ENCODE results near the gene CFAP100. TPM values are rescaled to one million over a fixed set of nuclear protein-coding genes. Genes with fewer than 3 reads are reported as not detected.

CFAP100 gene
- total RNA-seq, 1 donor from 2014 or later, result not detected

DNA sequence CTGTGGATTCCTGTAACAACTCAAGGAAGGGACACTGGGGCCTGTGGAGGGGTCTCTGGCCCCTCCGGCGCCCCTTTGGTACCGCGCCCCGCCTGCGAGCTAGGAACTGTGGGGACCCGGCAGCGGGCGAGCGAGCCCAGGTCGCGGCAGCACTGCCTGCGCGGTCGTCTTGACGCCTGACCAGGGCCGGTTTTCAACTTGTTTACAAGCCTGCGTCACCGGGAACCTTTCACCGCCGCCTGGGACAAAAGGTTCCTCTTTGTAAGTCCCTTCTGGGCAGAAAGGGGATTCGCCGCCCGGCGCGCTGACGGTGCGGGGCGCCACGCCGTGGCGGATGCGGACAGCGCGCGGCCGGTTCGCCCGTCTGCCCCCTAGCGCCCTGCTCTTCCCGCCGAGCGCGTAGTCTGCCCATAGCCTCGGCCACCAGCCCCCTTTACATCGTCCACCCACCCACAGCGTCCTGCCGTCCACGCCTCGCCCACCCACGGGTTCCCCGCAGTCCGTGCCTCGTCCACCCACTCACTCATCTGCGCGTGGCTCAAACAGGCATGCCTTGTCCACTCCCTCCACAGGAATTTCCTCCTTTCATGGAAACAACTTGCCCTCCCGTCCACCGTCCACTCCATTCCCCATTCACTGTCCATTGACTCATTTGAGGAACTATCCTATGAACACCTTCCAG lies 5.5 kb upstream of the CFAP100 start:
- DNase-seq (ENCODE audit: low spot score in 2 of 2, unreplicated experiment in 2 of 2), result peak; percentile 58 to 80
- TF ChIP-seq, protein P1, sequence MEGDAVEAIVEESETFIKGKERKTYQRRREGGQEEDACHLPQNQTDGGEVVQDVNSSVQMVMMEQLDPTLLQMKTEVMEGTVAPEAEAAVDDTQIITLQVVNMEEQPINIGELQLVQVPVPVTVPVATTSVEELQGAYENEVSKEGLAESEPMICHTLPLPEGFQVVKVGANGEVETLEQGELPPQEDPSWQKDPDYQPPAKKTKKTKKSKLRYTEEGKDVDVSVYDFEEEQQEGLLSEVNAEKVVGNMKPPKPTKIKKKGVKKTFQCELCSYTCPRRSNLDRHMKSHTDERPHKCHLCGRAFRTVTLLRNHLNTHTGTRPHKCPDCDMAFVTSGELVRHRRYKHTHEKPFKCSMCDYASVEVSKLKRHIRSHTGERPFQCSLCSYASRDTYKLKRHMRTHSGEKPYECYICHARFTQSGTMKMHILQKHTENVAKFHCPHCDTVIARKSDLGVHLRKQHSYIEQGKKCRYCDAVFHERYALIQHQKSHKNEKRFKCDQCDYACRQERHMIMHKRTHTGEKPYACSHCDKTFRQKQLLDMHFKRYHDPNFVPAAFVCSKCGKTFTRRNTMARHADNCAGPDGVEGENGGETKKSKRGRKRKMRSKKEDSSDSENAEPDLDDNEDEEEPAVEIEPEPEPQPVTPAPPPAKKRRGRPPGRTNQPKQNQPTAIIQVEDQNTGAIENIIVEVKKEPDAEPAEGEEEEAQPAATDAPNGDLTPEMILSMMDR (IDR thresholded peaks at IDR 0.05; ENCODE audit: unreplicated experiment), result peak; percentile 69
- Mint-ChIP-seq H3K4me1 (peaks cover 3% of the 10 kb centered on the region), H3K9me3 (peaks cover under 1% of the 10 kb centered on the region), H3K27me3 (ENCODE audit: low read depth) (peaks cover 45% of the 10 kb centered on the region), H3K27ac (no peak overlapping the region), H3K36me3 (no peaks in the 10 kb centered on the region), H3K4me3 (peak overlapping the region; percentile 55)

DNA sequence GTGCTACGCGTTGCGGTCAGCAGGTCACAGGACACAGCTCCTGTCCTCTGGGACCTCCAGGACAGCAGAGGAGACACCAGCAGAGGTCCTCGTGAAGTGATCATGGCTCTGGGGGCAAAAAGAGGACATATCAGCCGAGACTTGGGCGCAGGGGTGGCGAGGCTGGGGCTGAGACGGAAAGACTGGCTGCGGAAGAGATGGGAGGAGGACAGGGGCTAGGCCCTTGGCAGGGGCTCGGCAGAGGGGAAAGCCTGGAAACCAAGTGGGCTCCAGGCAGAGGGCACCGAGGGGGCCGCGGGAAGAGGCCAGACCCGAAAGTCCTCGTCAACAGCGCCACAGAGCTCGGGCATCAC lies 4.9 kb upstream of the CFAP100 start:
- no peaks in the 10 kb centered on the region for H3K9me3 Mint-ChIP-seq
- DNase-seq (ENCODE audit: low spot score in 2 of 2, unreplicated experiment in 2 of 2), result no peak
- no peaks in the 10 kb centered on the region for H3K36me3 Mint-ChIP-seq
- TF ChIP-seq, protein P1 (IDR thresholded peaks at IDR 0.05; ENCODE audit: unreplicated experiment), result no peak
- peak overlapping the region; percentile 30 for H3K4me3 Mint-ChIP-seq
- peaks cover 48% of the 10 kb centered on the region for H3K27me3 Mint-ChIP-seq (ENCODE audit: low read depth)
- H3K4me1 Mint-ChIP-seq, result peaks cover 3% of the 10 kb centered on the region
- no peak overlapping the region for H3K27ac Mint-ChIP-seq

DNA sequence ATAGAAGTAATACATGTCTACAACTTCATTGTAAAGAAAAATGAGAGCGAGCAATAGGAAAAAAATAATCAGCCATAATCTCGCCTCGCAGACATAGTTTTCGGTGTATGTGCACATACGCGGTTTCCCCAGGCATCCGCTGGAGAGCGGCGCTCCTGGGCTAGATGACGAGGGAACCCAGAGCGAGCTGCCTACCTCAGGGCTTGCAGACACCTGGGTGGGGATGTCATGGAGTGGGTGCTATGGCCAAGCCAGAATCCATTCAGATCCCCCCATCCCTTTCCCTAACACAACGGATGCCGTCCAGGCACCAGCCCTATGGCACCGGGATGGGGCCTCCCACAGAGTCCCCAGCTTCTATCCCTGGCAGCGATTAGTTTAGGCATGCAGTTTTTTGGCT lies 4.5 kb upstream of the CFAP100 start:
- TF ChIP-seq, protein P1 (IDR thresholded peaks at IDR 0.05; ENCODE audit: unreplicated experiment), result no peak
- H3K9me3 Mint-ChIP-seq, result no peaks in the 10 kb centered on the region
- no peak overlapping the region for H3K27ac Mint-ChIP-seq
- H3K36me3 Mint-ChIP-seq, result no peaks in the 10 kb centered on the region
- H3K4me1 Mint-ChIP-seq, result peaks cover 3% of the 10 kb centered on the region
- H3K4me3 Mint-ChIP-seq, result no peak overlapping the region
- peak in 1 of 2 experiments; percentile 33 for DNase-seq (ENCODE audit: low spot score in 2 of 2, unreplicated experiment in 2 of 2)
- H3K27me3 Mint-ChIP-seq (ENCODE audit: low read depth), result peaks cover 51% of the 10 kb centered on the region

DNA sequence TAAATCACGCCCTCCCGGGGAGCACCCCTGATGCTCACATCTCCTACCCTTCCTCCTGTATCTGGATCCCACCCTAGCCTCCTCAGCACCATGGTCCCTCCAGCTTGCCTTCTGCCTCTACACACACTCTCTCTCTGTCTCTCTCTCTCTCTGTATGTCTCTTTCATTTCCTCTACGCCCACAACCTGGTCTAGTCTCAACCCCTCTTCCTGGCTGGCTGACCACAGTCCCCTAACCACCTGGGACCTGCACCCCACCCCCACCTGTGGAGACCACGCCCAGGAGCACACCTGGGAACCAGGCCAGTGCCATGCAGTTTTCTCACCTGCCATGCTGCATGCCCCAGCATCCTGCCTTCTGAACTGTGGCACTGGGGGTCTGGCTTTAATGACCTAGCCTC lies 4.0 kb upstream of the CFAP100 start:
- TF ChIP-seq, protein P1 (IDR thresholded peaks at IDR 0.05; ENCODE audit: unreplicated experiment), result no peak
- no peak overlapping the region for H3K27ac Mint-ChIP-seq
- no peaks in the 10 kb centered on the region for H3K36me3 Mint-ChIP-seq
- DNase-seq (ENCODE audit: low spot score in 2 of 2, unreplicated experiment in 2 of 2), result peak in 1 of 2 experiments; percentile 24
- H3K9me3 Mint-ChIP-seq, result no peaks in the 10 kb centered on the region
- peaks cover 57% of the 10 kb centered on the region for H3K27me3 Mint-ChIP-seq (ENCODE audit: low read depth)
- peaks cover 3% of the 10 kb centered on the region for H3K4me1 Mint-ChIP-seq
- no peak overlapping the region for H3K4me3 Mint-ChIP-seq

DNA sequence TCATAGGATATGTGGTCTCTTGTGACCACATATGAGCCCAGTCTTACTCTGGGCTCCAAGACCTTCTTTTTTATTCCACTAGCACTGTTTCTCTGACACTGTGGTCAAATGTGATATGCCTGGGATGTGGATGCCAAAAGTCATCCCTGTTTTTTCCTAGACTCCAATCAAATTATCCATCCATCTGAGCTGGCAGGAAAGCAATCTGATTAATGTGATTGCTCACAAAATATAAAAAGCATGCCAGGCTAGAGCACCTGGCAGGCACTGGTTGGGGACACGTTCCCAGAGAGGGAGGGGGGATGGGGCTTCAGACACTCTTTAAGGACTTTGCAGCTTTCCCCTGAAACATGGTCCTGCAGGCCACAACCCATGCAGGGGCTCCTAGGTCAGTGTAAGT lies 3.1 kb upstream of the CFAP100 start:
- Mint-ChIP-seq H3K27ac (no peak overlapping the region), H3K27me3 (ENCODE audit: low read depth) (peaks cover 58% of the 10 kb centered on the region)

More for the DNA sequence above, 3.1 kb upstream of the CFAP100 start:
- peaks cover 3% of the 10 kb centered on the region for H3K4me1 Mint-ChIP-seq
- DNase-seq (ENCODE audit: low spot score in 2 of 2, unreplicated experiment in 2 of 2), result no peak
- H3K36me3 Mint-ChIP-seq, result no peaks in the 10 kb centered on the region
- TF ChIP-seq, protein P1 (IDR thresholded peaks at IDR 0.05; ENCODE audit: unreplicated experiment), result no peak
- no peaks in the 10 kb centered on the region for H3K9me3 Mint-ChIP-seq
- H3K4me3 Mint-ChIP-seq, result no peak overlapping the region

All from mesothelial cell of epicardium (in vitro differentiated cells).